CD14-positive monocyte (primary cell): ENCODE data around the gene IBSP. TPM values are rescaled to one million over a fixed set of nuclear protein-coding genes. Genes with fewer than 3 reads are reported as not detected.

ENCODE experiments used
- DNase-seq, 3 donors: peaks; one replicate each; pipeline ENCODE4 v3.0.0-alpha.2; 2011 to 2022
- H2AFZ ChIP-seq: 2 replicates; pipeline ENCODE4 v1.6.0; 2012; ENCODE audit warnings: mild to moderate bottlenecking, low read depth, low read length, inconsistent platforms; ENCODE audit not compliant: insufficient read depth, poor library complexity, severe bottlenecking
- H3K27ac ChIP-seq, 2 donors: 1 replicate in 1 of 2; 2 replicates in 1 of 2; pipeline ENCODE4 v1.5.1; 2012 to 2013; ENCODE audit warnings: low read length in 2 of 2, control low read depth in 1 of 2, inconsistent platforms in 1 of 2, low read depth in 1 of 2, mild to moderate bottlenecking in 1 of 2
- H3K27me3 ChIP-seq, 2 donors: one replicate each; pipeline versions ENCODE4 v1.6.0 to v1.6.1; 2011 to 2013; ENCODE audit warnings: low read length in 2 of 2; ENCODE audit not compliant: control insufficient read depth in 2 of 2, insufficient read depth in 2 of 2
- H3K36me3 ChIP-seq, 2 donors: replicated peaks in 1 of 2; 1 replicate in 1 of 2; 2 replicates in 1 of 2; pipeline versions ENCODE4 v1.5.1 to v1.6.1; 2012 to 2013; ENCODE audit warnings: low read length in 2 of 2, control low read depth in 1 of 2, inconsistent platforms in 1 of 2, mild to moderate bottlenecking in 1 of 2; ENCODE audit not compliant: insufficient read depth in 2 of 2, control insufficient read depth in 1 of 2
- H3K4me1 ChIP-seq, 2 donors: 1 replicate in 1 of 2; 2 replicates in 1 of 2; pipeline versions ENCODE4 v1.5.1 to v1.6.1; 2012 to 2013; ENCODE audit warnings: low read length in 2 of 2, control low read depth in 1 of 2, inconsistent platforms in 1 of 2, mild to moderate bottlenecking in 1 of 2, moderate library complexity in 1 of 2; ENCODE audit not compliant: insufficient read depth in 2 of 2, control insufficient read depth in 1 of 2
- H3K4me2 ChIP-seq: replicated peaks from 2 replicates; pipeline ENCODE3; 2012; ENCODE audit warnings: low read length, moderate library complexity, mild to moderate bottlenecking; ENCODE audit not compliant: poor library complexity, severe bottlenecking; ENCODE audit errors: extremely low read depth
- H3K4me3 ChIP-seq, 3 experiments: fragments of 200-600 bp in 1 of 3; sonication (generic) in 1 of 3; replicated peaks in 1 of 3; 1 replicate in 2 of 3; 2 replicates in 1 of 3; pipeline ENCODE4 v1.5.1; 2011 to 2013; ENCODE audit warnings: low read length in 3 of 3, mild to moderate bottlenecking in 3 of 3, control low read depth in 2 of 3, low read depth in 2 of 3, inconsistent platforms in 1 of 3, moderate library complexity in 1 of 3
- H3K79me2 ChIP-seq: 2 replicates; pipeline ENCODE4 v1.6.0; 2012; ENCODE audit warnings: mild to moderate bottlenecking, control low read depth, inconsistent platforms, low read length, moderate library complexity; ENCODE audit not compliant: insufficient read depth
- H3K9ac ChIP-seq: 2 replicates; pipeline ENCODE4 v1.6.0; 2017; ENCODE audit warnings: low read length, mild to moderate bottlenecking; ENCODE audit not compliant: insufficient read depth, poor library complexity, severe bottlenecking
- H3K9me3 ChIP-seq, 2 donors: replicated peaks in 1 of 2; 1 replicate in 1 of 2; 2 replicates in 1 of 2; pipeline versions ENCODE4 v1.5.1 to v1.6.1; 2012 to 2013; ENCODE audit warnings: low read length in 2 of 2, control low read depth in 1 of 2; ENCODE audit not compliant: control insufficient read depth in 1 of 2, insufficient read depth in 1 of 2
- H4K20me1 ChIP-seq: 2 replicates; pipeline ENCODE4 v1.6.0; 2012; ENCODE audit warnings: mild to moderate bottlenecking, low read length, control low read depth, moderate library complexity; ENCODE audit not compliant: insufficient read depth
- H3K27ac Mint-ChIP-seq, 7 donors: one replicate each; pipeline ENCODE4 v1.8.0; 2020; ENCODE audit warnings: mild to moderate bottlenecking in 7 of 7, mixed read lengths in 7 of 7, moderate library complexity in 6 of 7, inconsistent platforms in 2 of 7
- H3K27me3 Mint-ChIP-seq, 3 donors: one replicate each; pipeline ENCODE4 v1.8.0; 2021 to 2022; ENCODE audit warnings: low read depth in 3 of 3, mild to moderate bottlenecking in 3 of 3, mixed read lengths in 3 of 3, moderate library complexity in 3 of 3, inconsistent platforms in 1 of 3
- H3K36me3 Mint-ChIP-seq, 2 donors: one replicate each; pipeline ENCODE4 v1.8.0; 2020; ENCODE audit warnings: mixed read lengths in 2 of 2, inconsistent platforms in 1 of 2, mild to moderate bottlenecking in 1 of 2
- H3K4me1 Mint-ChIP-seq: one replicate; pipeline ENCODE4 v1.8.0; 2020; ENCODE audit warnings: mild to moderate bottlenecking, mixed read lengths
- H3K4me3 Mint-ChIP-seq, 2 donors: one replicate each; pipeline ENCODE4 v1.8.0; 2020; ENCODE audit warnings: mild to moderate bottlenecking in 2 of 2, mixed read lengths in 2 of 2, moderate library complexity in 1 of 2
- H3K9me3 Mint-ChIP-seq, 7 donors: one replicate each; pipeline ENCODE4 v1.8.0; 2020 to 2022; ENCODE audit warnings: mixed read lengths in 7 of 7, mild to moderate bottlenecking in 6 of 7, moderate library complexity in 6 of 7, inconsistent platforms in 2 of 7
- WGBS: methylation state at CpG from one replicate; pipeline ENCODE4 v1.1.5; 2013; ENCODE audit warnings: missing lambda C conversion rate; ENCODE audit not compliant: insufficient coverage; 5-methylcytosine and 5-hydroxymethylcytosine counted together
- intact Hi-C, 2 donors: fragments of 100-400 bp; cut with micrococcal nuclease; formaldehyde crosslinking; loops; one replicate each; pipeline versions ENCODE4 v1.15.0 to v1.15.1; 2023
- polyA plus RNA-seq, 3 donors: library from polyadenylated mRNA; depleted of rRNA in 1 of 3; unstranded in 2 of 3; stranded (reverse) in 1 of 3; fragments of 300-500 nt in 2 of 3; fragments of >200 nt in 1 of 3; fragmentation: Illumina TruSeq in 2 of 3; gene quantifications; 1 replicate in 2 of 3; 2 replicates in 1 of 3; pipeline ENCODE4 v1.2.3, GENCODE V29; 2012 to 2021
- TF ChIP-seq, protein P1 (sequence below): fragments of 200-600 bp; IDR thresholded peaks from one replicate; pipeline ENCODE4 v1.8.0; 2022; ENCODE audit warnings: antibody characterized with exemption, mild to moderate bottlenecking

IBSP gene
- polyA plus RNA-seq, 3 donors: not detected

DNA sequence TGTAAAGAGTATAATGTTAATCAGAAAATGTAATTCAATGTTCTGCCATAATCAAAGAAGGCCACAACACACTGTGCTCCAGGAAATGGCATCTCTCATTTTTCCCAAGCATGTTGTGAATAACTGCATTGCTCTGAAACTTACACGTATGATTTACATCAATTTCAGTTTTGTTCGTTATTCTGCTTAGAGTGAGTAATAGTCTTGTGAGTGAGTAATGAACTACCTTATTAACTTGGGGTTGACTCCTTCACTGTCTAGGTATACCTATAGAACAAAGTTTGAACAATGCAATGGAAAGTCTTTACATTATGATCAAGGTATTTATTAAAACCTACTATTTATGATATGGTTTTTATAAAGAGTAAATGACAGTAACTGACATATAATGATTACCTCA is 17.8 kb upstream of the IBSP start:
- H3K36me3 Mint-ChIP-seq: no peaks in the 10 kb centered on the region
- no peak overlapping the region for H3K27ac Mint-ChIP-seq
- WGBS: no CpG with 5 or more reads among the region's 2 CpGs
- Histone ChIP-seq H2AFZ (no peak overlapping the region), H4K20me1 (no peaks in the 10 kb centered on the region), H3K4me3 (no peak overlapping the region), H3K79me2 (no peaks in the 10 kb centered on the region), H3K9me3 (no peaks in the 10 kb centered on the region), H3K4me2 (no peak overlapping the region), H3K27me3 (no peaks in the 10 kb centered on the region), H3K36me3 (no peaks in the 10 kb centered on the region), H3K27ac (no peak overlapping the region), H3K9ac (no peak overlapping the region), H3K4me1 (no peaks in the 10 kb centered on the region)
- H3K9me3 Mint-ChIP-seq: peaks cover 0 to 3% (median 0%) of the 10 kb centered on the region in 7 donors
- TF ChIP-seq, protein P1, sequence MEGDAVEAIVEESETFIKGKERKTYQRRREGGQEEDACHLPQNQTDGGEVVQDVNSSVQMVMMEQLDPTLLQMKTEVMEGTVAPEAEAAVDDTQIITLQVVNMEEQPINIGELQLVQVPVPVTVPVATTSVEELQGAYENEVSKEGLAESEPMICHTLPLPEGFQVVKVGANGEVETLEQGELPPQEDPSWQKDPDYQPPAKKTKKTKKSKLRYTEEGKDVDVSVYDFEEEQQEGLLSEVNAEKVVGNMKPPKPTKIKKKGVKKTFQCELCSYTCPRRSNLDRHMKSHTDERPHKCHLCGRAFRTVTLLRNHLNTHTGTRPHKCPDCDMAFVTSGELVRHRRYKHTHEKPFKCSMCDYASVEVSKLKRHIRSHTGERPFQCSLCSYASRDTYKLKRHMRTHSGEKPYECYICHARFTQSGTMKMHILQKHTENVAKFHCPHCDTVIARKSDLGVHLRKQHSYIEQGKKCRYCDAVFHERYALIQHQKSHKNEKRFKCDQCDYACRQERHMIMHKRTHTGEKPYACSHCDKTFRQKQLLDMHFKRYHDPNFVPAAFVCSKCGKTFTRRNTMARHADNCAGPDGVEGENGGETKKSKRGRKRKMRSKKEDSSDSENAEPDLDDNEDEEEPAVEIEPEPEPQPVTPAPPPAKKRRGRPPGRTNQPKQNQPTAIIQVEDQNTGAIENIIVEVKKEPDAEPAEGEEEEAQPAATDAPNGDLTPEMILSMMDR: no peak
- no peaks in the 10 kb centered on the region for H3K4me1 Mint-ChIP-seq
- intact Hi-C loops: no loop called here
- H3K27me3 Mint-ChIP-seq: peaks cover 2 to 4% (median 3%) of the 10 kb centered on the region in 3 donors
- no peak for DNase-seq
- H3K4me3 Mint-ChIP-seq: no peak overlapping the region

DNA sequence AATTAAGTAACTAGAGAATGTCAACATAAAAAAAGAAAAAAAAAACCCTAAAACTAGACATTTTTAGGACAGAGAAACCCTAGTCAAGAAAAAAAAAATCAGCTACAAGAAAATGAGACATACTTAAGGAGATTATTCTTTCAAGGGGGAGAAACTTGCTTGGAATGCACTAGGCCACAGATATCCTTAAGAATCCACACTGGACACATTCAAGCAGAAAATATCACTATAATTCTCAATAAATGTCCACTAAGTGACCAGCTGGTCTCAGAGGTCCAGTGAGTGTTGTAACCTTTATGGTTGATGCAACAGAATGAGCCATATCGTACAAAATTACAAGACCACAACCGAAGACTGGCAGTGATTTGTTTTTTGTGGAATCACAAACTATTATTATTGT is 15.6 kb upstream of the IBSP start:
- H3K4me2 ChIP-seq: no peak overlapping the region
- Mint-ChIP-seq H3K36me3 (no peaks in the 10 kb centered on the region), H3K4me3 (no peak overlapping the region), H3K4me1 (no peaks in the 10 kb centered on the region), H3K9me3 (peaks cover 0 to 2% (median 0%) of the 10 kb centered on the region in 7 donors), H3K27ac (no peak overlapping the region), H3K27me3 (peaks cover 0 to 4% (median 2%) of the 10 kb centered on the region in 3 donors)
- DNase-seq: no peak
- H3K27me3 ChIP-seq: no peaks in the 10 kb centered on the region
- H3K9me3 ChIP-seq: no peaks in the 10 kb centered on the region
- H3K79me2 ChIP-seq: no peaks in the 10 kb centered on the region
- intact Hi-C loops: no loop called here
- no peaks in the 10 kb centered on the region for H3K4me1 ChIP-seq
- WGBS: no CpG with 5 or more reads among the region's 2 CpGs
- TF ChIP-seq, protein P1: no peak
- no peaks in the 10 kb centered on the region for H4K20me1 ChIP-seq
- no peak overlapping the region for H3K4me3 ChIP-seq
- no peaks in the 10 kb centered on the region for H3K36me3 ChIP-seq
- no peak overlapping the region for H3K9ac ChIP-seq
- no peak overlapping the region for H3K27ac ChIP-seq
- no peak overlapping the region for H2AFZ ChIP-seq
